NCI-H2081 (cell line): ENCODE results near the gene FBXO34.
"Not testable (repeated sequence)": the region's sequence is repeated elsewhere in the genome, so short reads cannot be mapped to it uniquely, and the experiment has no call there.

Experiments
- DNase-seq, 2 experiments: peaks; one replicate each; lab custom pipeline; 2025; lab: John Stamatoyannopoulos, UW

FBXO34 gene

DNA sequence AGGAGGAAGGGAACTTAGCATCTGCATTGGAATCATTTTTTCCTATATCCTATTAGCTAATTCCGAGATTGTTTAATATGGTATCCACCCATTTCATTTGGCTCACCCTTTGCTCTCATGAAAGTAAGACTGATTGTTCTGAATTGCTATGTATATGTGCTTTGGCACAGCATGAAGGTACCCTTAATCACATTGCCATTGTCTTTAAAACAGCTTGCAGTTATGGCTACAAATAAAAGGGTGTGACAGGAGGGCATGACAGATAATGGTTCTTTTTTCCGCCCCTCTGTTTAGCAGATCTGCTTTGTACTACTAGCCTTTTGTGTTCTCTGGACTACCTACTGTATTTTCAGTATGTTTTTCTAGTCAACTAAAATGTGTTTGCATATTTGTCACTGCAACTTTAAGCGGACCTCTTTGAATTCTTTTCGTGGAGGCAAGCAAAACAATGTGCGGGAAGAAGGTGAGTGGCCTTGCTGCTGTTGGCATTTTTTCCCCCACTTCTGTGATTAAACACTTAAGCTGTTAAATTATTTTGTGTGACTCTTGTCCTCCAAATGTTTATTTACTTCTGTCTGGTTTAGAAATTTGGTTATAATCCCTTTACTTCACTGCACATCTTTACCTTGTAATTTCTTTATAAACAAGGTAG is 35.8 kb downstream of the FBXO34 start:
- DNase-seq = peak; percentile 78 to 96

DNA sequence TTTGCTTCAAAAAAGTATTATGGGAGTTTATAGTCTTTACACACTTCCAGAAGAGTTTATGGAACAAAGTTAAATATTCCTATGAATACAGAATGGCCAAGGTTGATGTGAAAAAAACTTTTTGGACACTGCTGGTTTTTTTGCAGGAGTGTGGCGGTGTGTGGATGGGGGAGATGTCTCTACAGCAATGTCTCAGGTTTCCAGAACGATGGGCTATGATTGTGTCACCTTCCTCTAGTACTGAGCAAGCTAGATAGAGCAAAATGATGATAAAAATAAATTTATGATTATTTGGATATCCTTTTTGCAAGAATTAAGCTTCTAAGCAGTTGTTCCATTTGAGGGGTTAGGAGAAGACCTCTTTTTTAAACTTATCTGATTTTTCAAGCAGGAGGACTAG is 37.9 kb downstream of the FBXO34 start:
- no peak for DNase-seq

DNA sequence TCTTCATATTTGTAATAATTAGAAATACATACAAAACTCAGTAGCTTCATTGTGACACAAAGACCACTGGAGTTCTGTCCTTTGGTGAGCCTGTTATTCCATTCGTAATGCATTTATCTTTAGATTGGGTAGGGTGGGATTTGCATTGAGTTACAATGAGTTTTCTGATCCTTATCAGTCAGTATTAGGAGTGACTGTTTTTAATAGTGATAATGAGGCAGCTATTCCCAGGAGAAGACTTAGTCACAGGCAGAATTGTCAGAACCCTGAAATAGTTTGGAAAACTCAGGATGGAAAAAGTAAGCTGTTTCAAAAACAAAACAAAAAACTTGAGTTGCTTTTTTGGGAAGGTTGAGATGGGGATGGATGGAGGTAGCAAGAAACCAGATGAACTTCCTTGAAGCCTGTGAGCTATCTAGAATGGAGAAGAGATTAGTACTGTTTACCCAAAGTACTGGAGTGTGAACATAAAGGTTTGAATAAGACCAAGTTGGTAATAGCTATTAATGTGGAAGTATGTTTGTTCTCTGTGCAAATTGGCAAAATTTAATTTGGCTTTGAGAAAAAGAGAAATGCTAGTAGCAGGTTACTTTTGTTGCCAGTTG is 38.6 kb downstream of the FBXO34 start:
- no peak for DNase-seq

DNA sequence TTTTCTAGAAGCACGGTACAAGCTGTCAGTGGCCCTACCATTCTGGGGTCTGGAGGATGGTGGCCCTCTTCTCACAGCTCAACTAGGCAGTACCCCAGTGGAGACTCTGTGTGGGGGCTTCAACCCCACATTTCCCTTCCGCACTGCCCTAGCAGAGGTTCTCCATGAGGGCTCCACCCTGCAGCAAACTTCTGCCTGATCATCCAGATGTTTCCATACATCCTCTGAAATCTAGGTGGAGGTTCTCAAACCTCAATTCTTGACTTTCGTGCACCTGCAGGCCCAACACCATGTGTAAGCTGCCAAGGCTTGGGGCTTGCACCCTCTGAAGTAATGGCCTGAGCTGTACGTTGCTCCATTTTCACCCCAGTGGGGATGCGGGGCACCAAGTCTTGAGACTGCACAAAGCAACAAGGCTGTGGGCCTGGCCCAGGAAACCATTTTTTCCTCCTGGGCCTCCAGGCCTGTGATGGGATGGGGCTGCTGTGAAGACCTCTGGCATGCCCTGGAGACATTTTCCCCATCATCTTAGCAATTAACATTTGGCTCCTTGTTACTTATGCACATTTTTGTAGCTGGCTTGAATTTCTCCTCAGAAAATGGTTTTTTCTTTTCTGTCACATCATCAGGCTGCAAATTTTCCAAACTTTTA is 41.3 kb downstream of the FBXO34 start:
- not testable (repeated sequence) for DNase-seq

DNA sequence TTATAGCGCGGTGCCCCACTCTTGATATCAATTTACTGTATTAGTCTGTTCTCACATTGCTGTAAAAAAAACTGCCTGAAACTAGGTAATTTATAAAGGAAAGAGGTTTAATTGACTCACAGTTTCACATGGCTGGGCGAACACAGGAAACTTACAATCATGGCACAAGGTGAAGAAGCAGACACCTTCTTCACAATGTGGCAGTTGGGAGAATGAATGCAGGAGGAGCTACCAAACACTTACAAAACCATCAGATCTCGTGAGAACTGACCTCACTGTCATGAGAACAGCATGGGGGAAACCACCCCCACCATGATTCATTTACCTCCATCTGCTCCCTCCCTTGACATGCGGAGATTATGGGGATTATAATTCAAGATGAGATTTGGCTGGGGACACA is 42.3 kb downstream of the FBXO34 start:
- no peak for DNase-seq

DNA sequence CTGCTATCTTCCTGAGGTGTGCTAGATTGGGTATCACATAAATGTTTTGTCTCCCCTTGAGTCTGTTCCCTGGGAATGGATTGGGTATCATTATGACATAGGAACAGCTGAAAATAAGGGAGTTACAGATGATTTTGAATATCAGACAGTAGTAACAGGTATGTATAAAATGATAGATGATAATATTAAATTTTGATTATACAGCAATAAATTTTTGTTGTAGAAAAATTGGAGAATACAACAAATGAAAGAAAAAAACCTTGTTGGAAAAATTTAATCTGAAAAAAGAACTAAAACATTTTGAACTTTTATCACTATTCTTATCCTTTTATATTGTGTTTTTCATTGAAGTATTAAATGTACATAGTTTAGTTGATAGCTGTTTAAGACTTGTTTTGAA is 43.2 kb downstream of the FBXO34 start:
- DNase-seq = no peak

DNA sequence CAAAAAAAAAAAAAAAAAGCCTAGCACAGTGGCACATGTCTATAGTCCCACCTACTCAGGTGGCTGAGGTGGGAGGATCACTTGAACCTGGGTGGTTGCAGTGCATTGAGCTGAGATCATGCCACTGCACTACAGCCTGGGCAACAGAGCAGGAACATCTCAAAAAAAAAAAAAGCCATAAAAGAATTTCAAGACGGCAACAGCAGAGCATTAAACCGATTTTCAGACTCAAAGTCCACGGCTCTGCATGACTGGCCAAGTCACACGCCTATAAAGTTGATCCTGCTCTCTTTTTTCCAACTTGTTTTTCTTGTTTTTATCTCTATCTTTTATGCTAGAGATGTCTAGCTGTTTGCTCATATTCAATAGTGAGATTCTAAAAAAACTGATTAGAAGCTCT is 45.3 kb downstream of the FBXO34 start:
- DNase-seq = no peak

DNA sequence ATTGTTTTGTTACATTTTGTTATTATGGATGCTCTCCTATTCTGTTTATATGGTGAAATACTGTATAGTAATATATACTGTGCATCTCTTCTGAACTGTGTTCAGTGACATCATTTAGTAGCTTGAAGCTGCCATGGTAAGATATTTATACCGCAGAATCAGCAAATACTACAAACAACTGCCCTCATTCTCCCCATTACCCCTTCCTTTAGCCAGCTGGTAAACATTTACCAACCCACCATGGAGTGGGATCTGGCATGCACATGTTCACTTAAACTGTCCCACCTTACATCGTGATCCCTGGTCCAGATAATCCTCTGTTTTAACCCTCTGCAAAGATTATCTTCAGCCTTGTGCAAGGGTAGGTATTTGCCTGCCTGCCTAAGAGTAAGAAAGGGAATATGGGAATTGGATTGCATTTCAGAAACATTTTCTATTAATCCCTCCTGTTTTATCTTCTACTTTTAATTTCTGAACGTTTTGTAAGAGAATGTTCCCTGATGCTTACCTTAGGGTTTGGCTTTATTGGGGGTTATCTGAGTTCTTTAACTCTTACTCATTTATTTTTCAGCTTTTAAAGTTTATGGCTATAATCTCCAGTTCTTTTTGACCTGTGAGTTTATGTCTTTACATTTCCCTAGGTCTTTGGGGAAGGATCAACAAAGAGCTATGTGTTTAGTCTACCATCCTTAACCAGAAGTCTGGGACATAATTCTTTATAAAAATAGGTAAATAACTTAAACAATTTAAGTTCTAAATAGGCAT is 46.5 kb downstream of the FBXO34 start:
- no peak for DNase-seq

DNA sequence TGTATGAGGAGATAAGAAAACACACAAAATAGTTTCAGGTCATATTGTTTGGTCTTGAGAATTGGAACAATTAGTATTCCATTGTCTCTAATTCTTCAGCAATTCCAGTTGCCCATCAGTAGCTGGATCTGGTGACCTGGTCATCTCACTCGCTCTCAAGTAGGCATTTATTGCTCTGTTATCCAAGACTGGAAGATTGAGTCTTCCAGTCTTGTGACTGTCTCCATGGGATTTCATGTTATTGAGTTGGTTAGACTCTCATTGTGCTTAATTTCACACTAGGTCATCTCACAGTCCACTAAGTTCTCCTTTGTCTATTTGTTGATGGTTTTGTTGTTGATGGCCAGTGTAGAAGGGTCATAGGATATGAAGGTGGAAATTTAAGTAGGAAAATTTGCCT is 47.5 kb downstream of the FBXO34 start:
- DNase-seq = no peak

DNA sequence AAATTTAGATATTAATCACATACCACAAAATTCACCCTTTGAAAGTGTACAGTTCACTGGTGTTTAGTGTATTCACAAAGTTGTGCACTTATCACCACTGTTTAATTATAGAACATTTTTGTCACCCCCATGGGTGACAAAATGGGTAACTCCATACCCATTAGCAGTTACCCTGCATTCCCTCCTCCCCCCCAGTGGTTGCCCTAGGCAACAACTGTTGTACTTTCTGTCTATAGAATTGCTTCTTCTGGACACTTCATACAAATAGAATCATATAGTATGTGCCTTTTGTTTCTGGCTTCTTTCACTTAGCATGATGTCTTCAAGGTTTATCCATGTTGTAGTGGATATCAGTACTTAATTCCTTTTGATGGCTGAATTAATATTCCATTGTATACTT is 52.7 kb downstream of the FBXO34 start:
- DNase-seq = peak in 1 of 2 experiments; percentile 9

DNA sequence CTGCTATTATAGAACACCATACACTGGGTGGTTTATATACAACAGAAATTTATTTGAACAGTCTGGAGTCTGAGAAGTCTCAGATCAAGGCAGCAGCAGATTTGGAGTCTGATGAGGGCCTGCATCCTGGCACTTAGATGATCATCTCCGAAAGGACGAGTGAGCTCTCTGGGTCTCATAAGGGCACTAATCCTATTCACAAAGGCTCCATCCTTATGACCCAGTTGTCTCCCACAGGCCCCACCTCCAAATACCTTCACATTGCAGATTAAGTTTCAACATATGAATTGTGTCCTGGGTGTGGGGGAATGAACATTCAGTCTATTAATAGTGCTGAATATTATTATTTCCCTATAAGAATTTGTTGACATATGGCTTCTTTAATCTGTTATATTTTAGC is 53.6 kb downstream of the FBXO34 start:
- no peak for DNase-seq

DNA sequence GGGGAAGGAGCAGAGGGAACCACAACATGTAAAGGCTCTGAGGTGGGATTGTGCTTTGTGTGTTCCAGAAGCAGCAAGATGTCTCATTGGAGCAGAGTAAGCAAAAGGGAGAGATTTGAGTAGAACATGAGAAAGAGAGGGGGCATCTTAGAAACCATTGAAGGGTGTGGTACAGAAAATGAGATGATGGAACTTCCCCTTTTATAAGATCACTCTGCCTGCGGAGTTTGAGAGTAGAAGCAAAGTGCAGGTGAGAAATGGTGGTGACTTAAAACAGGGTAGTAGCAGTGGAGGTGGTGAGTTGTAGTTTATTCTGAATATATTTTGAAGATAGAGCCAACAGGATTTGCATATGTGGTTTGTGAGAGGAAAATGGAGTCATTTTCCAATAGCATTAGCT is 56.0 kb downstream of the FBXO34 start:
- no peak for DNase-seq

DNA sequence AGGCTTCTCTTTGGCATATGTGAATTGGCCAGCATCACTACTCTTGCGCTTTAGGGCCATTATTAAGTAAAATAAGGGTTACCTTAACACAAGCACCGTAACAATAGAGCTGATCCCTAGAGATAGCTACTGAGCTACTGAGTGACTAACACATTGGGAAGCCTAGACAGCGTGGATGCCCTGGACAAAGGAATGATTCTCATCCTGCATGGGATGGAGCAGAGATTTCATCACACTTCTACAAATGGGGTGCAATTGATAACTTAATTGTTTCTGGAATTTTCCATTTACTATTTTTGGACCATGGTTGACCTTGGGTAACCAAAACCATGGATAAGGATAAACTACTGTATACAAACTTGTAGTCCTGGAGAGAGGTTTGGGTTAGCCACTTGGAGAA is 57.1 kb downstream of the FBXO34 start:
- no peak for DNase-seq

DNA sequence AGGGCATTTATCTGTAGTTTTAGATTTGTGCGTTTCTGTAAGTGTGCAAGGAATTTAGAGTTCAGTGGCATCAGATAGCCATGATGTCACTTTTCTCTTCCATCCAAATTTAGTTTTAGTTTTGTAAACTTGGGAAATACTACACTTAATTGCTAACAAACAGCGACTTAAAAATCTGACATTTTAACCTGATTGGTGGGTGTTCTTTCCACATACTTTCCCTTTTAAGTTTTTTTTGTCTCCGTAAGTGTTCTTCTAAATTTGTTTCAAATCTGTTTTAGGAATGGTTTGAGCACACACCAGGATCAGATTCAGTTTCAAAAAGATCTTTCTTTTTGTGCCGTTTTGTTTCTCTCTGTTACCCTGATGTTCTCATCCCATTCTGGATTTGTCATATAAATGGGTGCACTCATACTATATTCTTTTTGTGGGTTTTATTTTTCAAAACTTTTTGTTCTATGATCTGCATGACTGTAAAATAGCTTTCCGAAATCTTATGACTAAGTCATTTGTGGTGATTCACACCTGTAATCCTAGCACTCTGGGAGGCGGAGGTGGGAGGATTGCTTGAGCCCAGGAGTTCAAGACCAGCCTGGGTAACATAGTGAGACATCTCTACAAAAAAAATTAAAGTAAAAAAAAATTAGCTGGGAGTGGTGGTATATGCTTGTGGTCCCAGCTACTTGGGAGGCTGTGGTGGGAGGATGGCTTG is 58.9 kb downstream of the FBXO34 start:
- no peak for DNase-seq

DNA sequence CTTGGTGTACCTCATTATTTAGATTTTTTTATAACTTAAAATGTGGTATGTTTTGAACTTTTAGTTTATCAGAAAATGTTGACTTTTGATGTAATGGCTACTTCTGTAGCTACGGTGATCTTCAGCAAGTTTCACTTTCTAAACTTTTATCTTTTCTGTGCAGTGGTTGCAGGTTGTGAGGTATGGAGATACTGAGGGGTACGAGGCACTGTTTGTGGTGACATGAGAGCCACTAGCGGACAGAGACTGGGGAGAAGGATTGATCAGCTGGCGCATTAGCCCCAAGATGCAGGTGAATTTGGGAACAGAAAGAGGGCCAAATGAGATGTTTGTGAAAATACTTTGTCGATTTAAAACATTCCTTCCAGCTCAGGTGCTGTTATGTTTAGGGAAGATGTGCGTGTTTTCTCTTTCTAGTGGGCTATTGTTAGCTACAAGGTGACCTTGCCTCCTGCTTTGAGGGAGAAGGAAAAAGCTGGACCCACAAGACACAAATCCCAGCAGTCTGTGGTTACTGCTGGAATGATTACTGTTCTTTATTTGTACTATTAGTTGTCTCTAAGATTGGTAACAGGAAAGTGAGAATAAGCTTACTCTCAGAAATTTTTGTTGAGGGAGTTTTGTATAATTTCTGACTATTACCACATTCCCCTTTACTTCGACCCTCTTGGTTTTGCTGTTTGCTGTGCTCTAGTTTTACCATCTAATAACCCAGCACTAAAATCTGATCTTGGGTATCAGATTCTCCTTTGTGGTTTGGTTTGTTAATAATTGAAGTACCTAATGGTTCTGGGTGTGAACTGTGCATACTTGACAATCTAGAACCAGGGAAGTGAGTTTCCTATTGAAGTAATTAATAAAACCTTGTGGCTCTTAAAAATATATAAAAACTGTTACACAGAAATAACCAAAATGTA is 61.7 kb downstream of the FBXO34 start:
- no peak for DNase-seq

DNA sequence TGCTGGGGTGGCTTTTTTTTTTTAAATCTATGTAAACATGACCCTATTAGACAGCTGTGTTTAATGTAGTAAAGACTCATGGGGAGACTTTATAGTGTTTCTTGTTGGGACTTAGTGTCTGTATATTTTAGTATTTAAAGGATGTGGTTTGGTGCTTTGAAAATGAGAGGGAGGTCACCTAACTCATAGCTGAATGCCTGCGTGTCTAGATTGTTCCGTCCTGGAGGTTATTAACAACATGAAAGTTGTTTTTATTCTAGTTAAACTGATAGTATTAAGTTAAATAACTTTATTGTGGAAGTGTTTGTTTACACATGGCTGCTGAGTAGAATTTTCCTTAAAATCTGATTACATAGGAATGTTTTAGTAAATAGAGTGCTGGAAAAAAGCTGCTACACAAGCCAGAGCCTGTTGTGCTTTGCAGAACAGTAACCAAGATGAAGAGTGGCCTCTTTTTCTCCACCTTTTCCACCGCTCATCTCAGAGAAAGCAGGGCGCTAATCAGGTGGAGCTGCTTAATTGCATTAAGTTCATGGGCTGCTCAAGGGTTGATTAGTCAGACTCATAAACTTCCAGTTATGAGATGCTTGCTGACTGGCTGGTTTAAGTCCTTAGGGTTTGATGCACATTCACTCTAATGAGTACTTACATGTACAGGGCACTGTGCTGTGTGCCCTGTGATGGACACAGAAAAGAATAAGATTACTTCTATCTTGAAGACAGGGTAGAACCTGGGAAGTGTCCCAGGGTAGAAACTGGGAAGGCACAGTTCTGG is 62.7 kb downstream of the FBXO34 start:
- DNase-seq = no peak

DNA sequence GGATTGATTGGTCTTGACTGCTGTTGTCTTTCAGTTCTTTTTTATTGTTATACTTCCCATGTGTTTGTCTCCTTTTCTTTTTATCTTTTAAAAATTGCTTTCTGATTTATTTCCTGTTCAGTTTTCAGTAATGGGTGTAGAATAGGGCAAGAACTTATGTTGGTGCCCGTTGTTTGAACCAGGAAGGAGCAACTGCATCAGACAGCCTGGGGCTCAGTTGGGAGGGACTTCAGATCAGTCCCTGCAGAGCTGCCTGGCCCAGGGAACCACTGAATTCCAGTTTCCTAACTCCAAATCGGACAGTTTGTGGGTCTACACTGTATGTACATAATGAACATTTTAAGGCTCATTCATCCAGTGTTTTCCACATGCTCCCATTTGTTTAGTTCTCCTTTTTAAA is 64.9 kb downstream of the FBXO34 start:
- DNase-seq = peak in 1 of 2 experiments; percentile 13

DNA sequence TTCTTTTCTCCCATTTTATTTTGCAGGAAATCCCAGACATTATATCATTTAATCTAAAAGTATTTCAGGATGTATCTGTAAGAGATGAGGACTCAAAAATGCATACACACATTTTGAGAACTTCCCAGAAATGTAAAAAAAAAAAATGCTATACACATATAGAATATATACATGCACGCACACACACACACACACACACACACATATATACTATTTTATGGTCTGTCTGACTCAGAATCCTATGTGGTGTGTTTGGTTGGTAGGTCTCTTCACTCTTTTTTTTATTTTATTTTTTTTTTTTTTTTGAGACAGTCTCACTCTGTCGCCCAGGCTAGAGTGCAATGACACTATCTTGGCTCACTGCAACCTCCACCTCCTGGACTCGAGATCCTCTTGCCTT is 65.5 kb downstream of the FBXO34 start:
- DNase-seq = no peak

DNA sequence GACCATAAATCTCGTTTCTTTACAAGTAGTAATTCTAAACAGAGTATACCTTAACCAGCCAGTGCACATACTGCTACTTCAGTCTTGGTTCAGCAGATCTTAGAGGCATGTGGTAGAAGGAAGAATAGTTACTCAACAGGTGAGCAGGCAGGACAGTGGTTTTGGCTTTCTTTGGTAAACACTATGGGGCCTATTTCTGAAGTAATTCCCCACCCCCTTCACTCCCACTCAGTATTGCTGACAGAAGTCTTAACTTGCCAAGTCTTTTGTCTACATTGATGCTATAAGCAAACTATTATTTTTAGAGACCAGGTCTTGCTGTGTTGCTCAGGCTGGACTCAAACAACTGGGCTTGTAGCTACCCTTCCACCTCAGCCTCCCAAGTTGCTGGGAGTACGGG is 68.5 kb downstream of the FBXO34 start:
- no peak for DNase-seq

DNA sequence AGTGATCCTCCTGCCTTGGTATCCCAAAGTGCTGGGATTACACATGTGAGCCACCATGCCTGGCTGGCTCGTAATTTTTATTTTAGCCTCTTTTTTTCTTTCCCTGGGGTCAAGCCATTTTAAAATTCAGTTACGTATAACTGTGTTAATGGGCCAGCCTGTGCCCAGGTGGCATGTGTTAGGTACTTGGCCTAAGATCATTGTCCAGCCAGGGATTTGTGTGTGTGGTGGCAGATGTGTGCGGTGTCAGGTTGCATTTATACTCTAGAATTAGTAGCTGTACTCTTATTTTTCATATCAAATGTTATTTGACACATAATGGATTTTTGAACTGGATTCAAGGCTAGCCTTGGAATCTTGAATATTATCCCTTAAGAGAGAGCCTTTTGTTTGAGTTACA is 69.3 kb downstream of the FBXO34 start:
- DNase-seq = no peak
